Measurements from ENCODE around the gene UBXN4. TPM values are rescaled to one million over a fixed set of nuclear protein-coding genes. Genes with fewer than 3 reads are reported as not detected.
A peak's percentile ranks its signal among the peaks of the same experiment; 100 is the strongest.
"Not testable (repeated sequence)": the region's sequence is repeated elsewhere in the genome, so short reads cannot be mapped to it uniquely, and the experiment has no call there.

UBXN4 gene
- total RNA-seq, 1 experiment from 2014 or later, result 65.9 TPM

DNA sequence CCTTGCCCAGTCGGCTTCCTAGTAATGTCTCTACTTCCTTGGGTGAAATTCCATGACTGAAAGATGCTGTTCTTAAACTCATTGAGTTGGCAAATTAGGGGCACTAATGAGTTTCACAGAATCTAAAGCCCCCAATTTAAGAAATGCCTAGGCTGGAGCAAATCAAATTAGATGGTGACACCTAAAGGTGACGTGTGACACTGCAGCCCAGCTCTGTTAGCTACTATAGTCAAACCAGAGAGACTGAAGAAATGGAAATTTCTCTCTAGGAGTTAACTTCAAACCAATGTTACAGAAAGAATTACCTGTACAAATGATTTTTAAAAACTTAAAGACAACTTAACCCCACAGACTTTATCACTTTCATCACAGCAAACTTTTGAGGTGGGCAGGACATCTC lies 58.1 kb downstream of the UBXN4 start:
- Histone ChIP-seq H3K9me3 (ENCODE audit: low read length) (peaks cover 17% of the 10 kb centered on the region), H4K20me1 (ENCODE audit: insufficient read depth, low read depth, low read length) (no peaks in the 10 kb centered on the region), H3K27me3 (ENCODE audit: low read length) (no peaks in the 10 kb centered on the region), H3K4me3 (ENCODE audit: low read length) (no peak overlapping the region), H3K4me1 (ENCODE audit: low read length) (0 out of 2 replicates have a peak, but pooled peaks cover 3% of the 10 kb centered on the region), H3K9me2 (replicated peaks; ENCODE audit: insufficient read depth, low read length) (no peaks in the 10 kb centered on the region), H3K36me3 (ENCODE audit: insufficient read depth, low read length) (peaks cover 37% of the 10 kb centered on the region), H3K9ac (ENCODE audit: low read length) (no peak overlapping the region), H2AFZ (ENCODE audit: low read length) (no peak overlapping the region), H3K79me2 (ENCODE audit: low read length) (no peaks in the 10 kb centered on the region), H3K27ac (ENCODE audit: low read length) (no peak overlapping the region), H3K4me2 (ENCODE audit: low read depth, low read length, poor library complexity, severe bottlenecking) (no peak overlapping the region)
- DNase-seq, result peak; percentile 53

DNA sequence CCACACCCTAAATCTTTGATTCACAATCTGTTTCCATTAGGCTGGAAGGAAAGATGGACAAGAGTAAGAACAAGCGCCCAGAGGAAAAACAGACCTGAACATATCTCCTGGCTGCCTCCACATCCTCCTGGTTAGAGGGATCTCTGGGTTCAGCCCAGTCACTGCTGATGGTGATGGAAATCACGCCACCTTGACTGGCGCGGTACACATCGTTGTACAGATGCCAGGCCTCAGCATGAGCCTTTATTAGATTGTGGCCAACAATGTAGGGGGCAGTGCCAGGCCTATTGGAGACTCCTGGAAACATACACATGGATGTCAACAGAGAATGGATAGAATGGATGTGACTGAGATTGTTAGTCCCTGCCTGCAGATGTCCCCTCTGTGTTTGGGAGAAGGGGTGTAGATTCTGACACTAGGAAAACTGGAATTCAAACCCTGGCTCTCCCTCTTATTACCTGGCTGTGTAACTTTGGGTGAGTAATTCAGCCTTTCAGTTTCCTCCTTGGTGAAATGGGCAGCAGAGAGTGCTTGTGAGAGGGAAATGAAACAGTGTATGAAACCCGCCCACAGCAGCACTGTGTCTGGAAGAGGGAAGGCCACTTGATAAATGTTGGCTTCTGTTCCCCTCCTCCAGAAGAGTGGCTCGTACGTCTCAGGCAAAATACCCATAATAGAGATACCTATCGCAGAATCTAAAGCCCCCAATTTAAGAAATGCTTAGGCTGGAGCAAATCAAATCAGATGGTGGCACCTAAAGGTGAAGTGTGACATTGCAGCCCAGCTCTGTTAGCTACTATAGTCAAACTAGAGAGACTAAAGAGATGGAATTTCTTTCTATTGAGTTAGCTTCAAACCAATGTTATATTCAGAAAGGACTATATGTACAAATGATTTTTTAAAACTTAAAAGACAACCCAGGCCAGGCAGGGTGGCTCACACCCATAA lies 59.1 kb downstream of the UBXN4 start:
- no peak for DNase-seq
- no peak overlapping the region for H3K27ac ChIP-seq (ENCODE audit: low read length)
- no peaks in the 10 kb centered on the region for H3K27me3 ChIP-seq (ENCODE audit: low read length)
- no peak overlapping the region for H3K9ac ChIP-seq (ENCODE audit: low read length)
- 0 out of 2 replicates have a peak, but pooled peaks cover 3% of the 10 kb centered on the region for H3K4me1 ChIP-seq (ENCODE audit: low read length)
- no peaks in the 10 kb centered on the region for H3K79me2 ChIP-seq (ENCODE audit: low read length)
- no peaks in the 10 kb centered on the region for H3K9me2 ChIP-seq (replicated peaks; ENCODE audit: insufficient read depth, low read length)
- no peak overlapping the region for H3K4me2 ChIP-seq (ENCODE audit: low read depth, low read length, poor library complexity, severe bottlenecking)
- H3K9me3 ChIP-seq (ENCODE audit: low read length), result peaks cover 17% of the 10 kb centered on the region
- H4K20me1 ChIP-seq (ENCODE audit: insufficient read depth, low read depth, low read length), result no peaks in the 10 kb centered on the region
- H3K36me3 ChIP-seq (ENCODE audit: insufficient read depth, low read length), result peaks cover 37% of the 10 kb centered on the region
- no peak overlapping the region for H2AFZ ChIP-seq (ENCODE audit: low read length)
- H3K4me3 ChIP-seq (ENCODE audit: low read length), result no peak overlapping the region

DNA sequence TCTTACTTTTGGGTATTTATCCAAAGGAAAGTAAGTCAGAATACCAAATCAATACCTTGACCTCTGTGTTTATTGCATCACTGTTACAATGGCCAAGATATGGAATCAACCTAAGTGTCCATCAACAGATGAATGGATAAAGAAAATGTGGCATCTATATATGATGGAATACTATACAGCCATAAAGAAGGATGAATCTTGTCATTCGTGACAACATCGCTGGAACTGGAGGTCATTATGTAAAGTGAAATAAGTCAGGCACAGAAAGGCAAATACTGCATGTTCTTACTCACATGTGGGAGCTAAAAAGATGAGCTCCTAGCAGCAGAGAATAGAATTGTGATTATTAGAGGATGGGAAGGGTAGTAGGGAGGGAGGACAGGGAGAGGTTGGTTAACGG lies 60.7 kb downstream of the UBXN4 start:
- no peak for DNase-seq
- Histone ChIP-seq H3K9me3 (ENCODE audit: low read length) (peaks cover 17% of the 10 kb centered on the region), H3K4me2 (ENCODE audit: low read depth, low read length, poor library complexity, severe bottlenecking) (no peak overlapping the region), H2AFZ (ENCODE audit: low read length) (no peak overlapping the region), H3K4me1 (ENCODE audit: low read length) (0 out of 2 replicates have a peak, but pooled peaks cover 3% of the 10 kb centered on the region), H3K36me3 (ENCODE audit: insufficient read depth, low read length) (peaks cover 37% of the 10 kb centered on the region), H3K4me3 (ENCODE audit: low read length) (no peak overlapping the region), H3K9me2 (replicated peaks; ENCODE audit: insufficient read depth, low read length) (no peaks in the 10 kb centered on the region), H3K27ac (ENCODE audit: low read length) (no peak overlapping the region), H3K9ac (ENCODE audit: low read length) (no peak overlapping the region), H3K79me2 (ENCODE audit: low read length) (no peaks in the 10 kb centered on the region), H4K20me1 (ENCODE audit: insufficient read depth, low read depth, low read length) (no peaks in the 10 kb centered on the region), H3K27me3 (ENCODE audit: low read length) (no peaks in the 10 kb centered on the region)

DNA sequence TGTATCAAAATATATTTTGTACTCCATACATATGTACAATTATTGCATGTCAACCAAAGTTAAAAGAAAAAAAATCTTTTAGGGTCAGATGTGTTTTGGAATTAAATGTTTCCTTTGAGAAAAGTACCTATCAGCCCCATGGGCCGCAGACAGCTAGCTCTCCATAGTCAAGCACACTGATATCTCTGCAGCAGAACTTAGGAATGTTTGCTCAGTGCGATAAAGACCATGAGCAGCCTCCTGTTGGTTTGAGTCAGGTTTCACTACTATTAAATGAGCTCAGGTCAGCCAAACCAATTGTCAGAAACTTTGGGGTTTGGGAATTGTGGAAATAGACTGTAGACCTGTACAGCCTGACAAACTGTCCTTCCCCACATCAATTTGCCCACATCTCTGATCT lies 61.6 kb downstream of the UBXN4 start:
- H3K36me3 ChIP-seq (ENCODE audit: insufficient read depth, low read length), result peaks cover 37% of the 10 kb centered on the region
- H3K4me1 ChIP-seq (ENCODE audit: low read length), result no peaks in the 10 kb centered on the region
- H3K79me2 ChIP-seq (ENCODE audit: low read length), result no peaks in the 10 kb centered on the region
- no peak overlapping the region for H2AFZ ChIP-seq (ENCODE audit: low read length)
- no peaks in the 10 kb centered on the region for H3K9me2 ChIP-seq (replicated peaks; ENCODE audit: insufficient read depth, low read length)
- no peaks in the 10 kb centered on the region for H4K20me1 ChIP-seq (ENCODE audit: insufficient read depth, low read depth, low read length)
- no peak overlapping the region for H3K4me3 ChIP-seq (ENCODE audit: low read length)
- no peak overlapping the region for H3K27ac ChIP-seq (ENCODE audit: low read length)
- H3K9ac ChIP-seq (ENCODE audit: low read length), result no peak overlapping the region
- peaks cover 17% of the 10 kb centered on the region for H3K9me3 ChIP-seq (ENCODE audit: low read length)
- no peaks in the 10 kb centered on the region for H3K27me3 ChIP-seq (ENCODE audit: low read length)
- no peak for DNase-seq
- no peak overlapping the region for H3K4me2 ChIP-seq (ENCODE audit: low read depth, low read length, poor library complexity, severe bottlenecking)

DNA sequence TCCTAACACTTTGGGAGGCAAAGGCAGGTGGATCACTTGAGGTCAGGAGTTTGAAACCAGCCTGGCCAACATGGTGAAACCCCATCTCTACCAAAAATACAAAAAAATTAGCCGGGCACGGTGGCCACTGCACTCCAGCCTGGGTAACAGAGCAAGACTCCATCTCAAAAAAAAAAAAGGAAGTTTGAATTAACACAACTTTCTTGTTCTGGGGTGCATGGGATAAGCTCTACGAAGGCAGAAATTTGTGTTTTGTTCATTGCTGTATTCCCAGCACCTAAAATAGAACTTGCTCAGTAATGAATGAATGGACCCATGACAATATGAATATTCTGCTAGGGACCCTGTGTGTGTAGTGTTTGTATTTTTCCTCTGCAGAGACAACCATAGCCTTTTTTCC lies 66.2 kb downstream of the UBXN4 start:
- H3K36me3 ChIP-seq (ENCODE audit: insufficient read depth, low read length), result peaks cover 11% of the 10 kb centered on the region; the same call in 1 of the 2 replicates
- H3K9me2 ChIP-seq (replicated peaks; ENCODE audit: insufficient read depth, low read length); H3K27me3 ChIP-seq (ENCODE audit: low read length); H3K9me3 ChIP-seq (ENCODE audit: low read length); H3K4me3 ChIP-seq (ENCODE audit: low read length); H2AFZ ChIP-seq (ENCODE audit: low read length); H3K4me1 ChIP-seq (ENCODE audit: low read length); DNase-seq; H3K9ac ChIP-seq (ENCODE audit: low read length); H3K27ac ChIP-seq (ENCODE audit: low read length); H3K4me2 ChIP-seq (ENCODE audit: low read depth, low read length, poor library complexity, severe bottlenecking); H4K20me1 ChIP-seq (ENCODE audit: insufficient read depth, low read depth, low read length); H3K79me2 ChIP-seq (ENCODE audit: low read length): not testable (repeated sequence)

DNA sequence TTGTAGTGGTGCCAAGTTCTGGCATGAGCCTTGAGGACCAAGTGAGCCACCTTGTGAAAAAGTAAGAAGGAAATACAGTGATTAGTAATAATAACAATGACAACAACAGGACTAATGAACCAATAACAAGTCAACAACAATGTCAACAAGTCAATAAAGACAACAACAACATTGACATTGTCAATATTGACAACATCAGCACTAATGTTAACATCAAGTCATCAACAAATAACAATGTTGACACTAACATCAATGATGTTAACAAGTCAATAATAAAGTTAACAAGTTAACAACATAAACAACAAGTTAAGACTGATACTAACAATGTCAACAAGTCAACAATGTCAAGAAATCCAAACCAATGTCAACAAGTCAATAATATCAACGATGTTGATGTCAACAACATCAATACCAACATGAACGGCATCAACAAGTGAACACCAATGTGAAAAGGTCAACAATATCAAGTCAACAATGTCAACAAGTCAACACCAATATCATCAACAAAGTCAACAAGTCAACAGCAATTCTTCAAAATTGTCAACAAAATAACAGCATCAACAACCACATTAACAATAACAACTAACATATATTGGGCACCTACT lies 71.4 kb downstream of the UBXN4 start:
- Histone ChIP-seq H3K9ac (ENCODE audit: low read length) (no peak overlapping the region), H3K79me2 (ENCODE audit: low read length) (no peaks in the 10 kb centered on the region), H3K36me3 (ENCODE audit: insufficient read depth, low read length) (peaks cover 3% of the 10 kb centered on the region; the same call in 1 of the 2 replicates), H3K27ac (ENCODE audit: low read length) (no peak overlapping the region), H3K4me2 (ENCODE audit: low read depth, low read length, poor library complexity, severe bottlenecking) (no peak overlapping the region), H3K9me2 (replicated peaks; ENCODE audit: insufficient read depth, low read length) (no peaks in the 10 kb centered on the region), H3K9me3 (ENCODE audit: low read length) (no peaks in the 10 kb centered on the region), H2AFZ (ENCODE audit: low read length) (no peak overlapping the region), H3K27me3 (ENCODE audit: low read length) (no peaks in the 10 kb centered on the region), H3K4me1 (ENCODE audit: low read length) (no peaks in the 10 kb centered on the region), H3K4me3 (ENCODE audit: low read length) (no peak overlapping the region), H4K20me1 (ENCODE audit: insufficient read depth, low read depth, low read length) (no peaks in the 10 kb centered on the region)
- no peak for DNase-seq

DNA sequence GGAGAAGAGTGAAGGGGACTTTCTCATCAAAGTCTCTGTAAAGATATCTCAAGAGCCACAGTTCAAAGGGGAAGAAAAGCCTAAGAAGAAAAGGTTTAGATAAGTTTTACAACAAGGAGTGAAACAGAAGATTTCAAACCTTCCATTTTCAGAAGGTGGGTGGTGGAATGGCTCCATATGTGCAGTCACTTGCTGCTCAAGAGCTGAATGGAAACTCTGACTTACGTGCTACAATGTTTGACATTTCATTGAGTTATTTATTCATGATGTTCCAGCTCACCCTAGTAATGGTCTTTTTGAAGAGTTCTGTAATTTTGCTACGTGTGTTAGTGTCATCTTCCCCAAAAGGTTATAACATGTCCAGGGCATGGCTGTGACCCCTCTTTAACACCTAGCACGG lies 73.6 kb downstream of the UBXN4 start:
- Histone ChIP-seq H3K9me2 (replicated peaks; ENCODE audit: insufficient read depth, low read length) (no peaks in the 10 kb centered on the region), H3K27ac (ENCODE audit: low read length) (no peak overlapping the region), H3K9me3 (ENCODE audit: low read length) (no peaks in the 10 kb centered on the region), H3K4me2 (ENCODE audit: low read depth, low read length, poor library complexity, severe bottlenecking) (no peak overlapping the region), H2AFZ (ENCODE audit: low read length) (no peak overlapping the region), H3K4me3 (ENCODE audit: low read length) (no peak overlapping the region), H3K27me3 (ENCODE audit: low read length) (no peaks in the 10 kb centered on the region), H3K4me1 (ENCODE audit: low read length) (no peaks in the 10 kb centered on the region), H3K36me3 (ENCODE audit: insufficient read depth, low read length) (peaks cover 3% of the 10 kb centered on the region; the same call in 1 of the 2 replicates), H4K20me1 (ENCODE audit: insufficient read depth, low read depth, low read length) (no peaks in the 10 kb centered on the region), H3K79me2 (ENCODE audit: low read length) (no peaks in the 10 kb centered on the region), H3K9ac (ENCODE audit: low read length) (no peak overlapping the region)
- no peak for DNase-seq

DNA sequence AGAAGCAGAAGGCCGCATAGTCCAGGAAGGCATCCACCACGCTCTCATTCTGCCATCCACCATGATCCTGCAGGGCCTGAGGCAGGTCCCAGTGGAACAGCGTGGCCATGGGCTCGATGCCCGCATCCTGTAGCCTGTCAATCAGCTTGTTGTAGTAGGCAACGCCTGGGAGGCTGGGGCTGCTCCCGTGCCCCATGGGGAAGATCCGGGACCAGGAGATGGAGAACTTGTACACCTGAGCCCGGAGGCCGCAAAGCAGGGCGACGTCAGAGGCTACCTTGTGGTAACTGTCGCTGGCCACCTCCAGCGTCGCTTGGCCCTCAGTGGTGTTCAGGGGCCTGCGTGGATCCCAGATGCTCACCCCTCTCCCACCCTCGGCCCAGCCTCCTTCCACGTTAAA lies 75.8 kb downstream of the UBXN4 start:
- no peak overlapping the region for H2AFZ ChIP-seq (ENCODE audit: low read length)
- H3K9ac ChIP-seq (ENCODE audit: low read length), result no peak overlapping the region
- H3K4me2 ChIP-seq (ENCODE audit: low read depth, low read length, poor library complexity, severe bottlenecking), result no peak overlapping the region
- no peaks in the 10 kb centered on the region for H4K20me1 ChIP-seq (ENCODE audit: insufficient read depth, low read depth, low read length)
- no peaks in the 10 kb centered on the region for H3K9me2 ChIP-seq (replicated peaks; ENCODE audit: insufficient read depth, low read length)
- H3K9me3 ChIP-seq (ENCODE audit: low read length), result no peaks in the 10 kb centered on the region
- H3K36me3 ChIP-seq (ENCODE audit: insufficient read depth, low read length), result peaks cover 3% of the 10 kb centered on the region; the same call in 1 of the 2 replicates
- H3K27me3 ChIP-seq (ENCODE audit: low read length), result no peaks in the 10 kb centered on the region
- H3K79me2 ChIP-seq (ENCODE audit: low read length), result no peaks in the 10 kb centered on the region
- no peak for DNase-seq
- H3K4me3 ChIP-seq (ENCODE audit: low read length), result no peak overlapping the region
- H3K4me1 ChIP-seq (ENCODE audit: low read length), result no peaks in the 10 kb centered on the region
- no peak overlapping the region for H3K27ac ChIP-seq (ENCODE audit: low read length)

All from Karpas-422 (cell line).